Measurements from ENCODE around the gene MYH9.

Gene MYH9

DNA sequence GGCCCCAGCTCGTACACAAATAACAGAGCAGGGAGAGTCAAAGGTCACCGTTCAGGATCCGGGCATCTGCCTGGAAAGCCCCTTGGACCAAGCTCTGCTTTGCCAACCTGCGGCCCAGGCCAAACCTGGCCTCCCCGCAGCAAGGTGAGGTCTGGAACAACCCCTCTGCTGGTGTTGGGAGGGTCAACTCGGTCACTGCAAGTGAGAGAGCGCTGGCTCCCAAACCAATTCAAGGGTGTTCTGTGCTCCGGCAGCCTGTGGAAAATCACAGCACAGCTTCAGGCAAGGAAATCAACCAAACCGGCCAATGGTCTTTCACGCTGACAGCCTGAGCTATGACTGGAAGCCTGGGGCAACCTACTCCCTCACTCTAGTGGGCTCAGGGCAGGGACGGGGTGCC lies 63.4 kb downstream of the MYH9 start:
- H3K27ac ChIP-seq (ENCODE audit: low read depth, low read length): peak overlapping the region; percentile 89
- peak overlapping the region; percentile 50 to 55 for H3K9ac ChIP-seq (ENCODE audit: low read depth in 1 of 2, low read length in 2 of 2)
- peaks cover 60% of the 10 kb centered on the region in 2 donors for H3K4me1 ChIP-seq (ENCODE audit: control insufficient read depth in 1 of 2, insufficient read depth in 2 of 2, low read length in 2 of 2)
- no peaks in the 10 kb centered on the region for H3K27me3 ChIP-seq (ENCODE audit: control insufficient read depth in 1 of 2, insufficient read depth in 2 of 2, low read length in 2 of 2)
- H3K4me3 ChIP-seq (ENCODE audit: low read depth in 1 of 2, low read length in 2 of 2): peak overlapping the region in 1 of 2 donors; percentile 12
- peaks cover 68 to 96% of the 10 kb centered on the region in 2 donors for H3K36me3 ChIP-seq (ENCODE audit: control insufficient read depth in 1 of 2, insufficient read depth in 2 of 2, low read length in 2 of 2)
- no peaks in the 10 kb centered on the region for H3K9me3 ChIP-seq (ENCODE audit: control insufficient read depth in 1 of 2, low read length in 2 of 2)

DNA sequence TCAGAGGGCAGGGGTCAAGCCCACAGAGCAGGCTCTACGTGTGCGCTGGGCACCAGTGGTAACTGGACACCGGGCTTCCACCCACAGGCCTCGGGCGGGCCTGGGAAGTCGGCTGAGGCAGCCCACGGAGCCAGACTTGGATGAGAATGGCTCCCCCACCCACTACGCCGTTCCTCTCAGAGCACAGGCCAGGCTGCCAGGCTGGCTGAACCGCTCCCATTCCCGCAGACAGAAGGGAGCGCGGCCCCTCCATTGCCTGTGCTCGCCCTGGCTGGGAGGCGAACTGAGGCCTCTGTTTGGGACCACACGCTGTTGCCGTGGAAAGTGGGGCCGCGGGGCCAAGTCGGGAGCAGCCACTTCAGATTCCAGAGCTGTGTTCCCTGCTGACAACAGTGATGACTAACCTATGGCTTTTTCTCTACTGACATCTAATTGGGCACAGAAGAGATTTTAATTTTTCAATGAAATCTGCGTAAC lies 63.9 kb downstream of the MYH9 start:
- peaks cover 72 to 97% of the 10 kb centered on the region in 2 donors for H3K36me3 ChIP-seq (ENCODE audit: control insufficient read depth in 1 of 2, insufficient read depth in 2 of 2, low read length in 2 of 2)
- H3K9me3 ChIP-seq (ENCODE audit: control insufficient read depth in 1 of 2, low read length in 2 of 2): no peaks in the 10 kb centered on the region
- no peak overlapping the region for H3K4me3 ChIP-seq (ENCODE audit: low read depth in 1 of 2, low read length in 2 of 2)
- H3K4me1 ChIP-seq (ENCODE audit: control insufficient read depth in 1 of 2, insufficient read depth in 2 of 2, low read length in 2 of 2): peaks cover 54% of the 10 kb centered on the region in 2 donors
- H3K27me3 ChIP-seq (ENCODE audit: control insufficient read depth in 1 of 2, insufficient read depth in 2 of 2, low read length in 2 of 2): no peaks in the 10 kb centered on the region
- H3K27ac ChIP-seq (ENCODE audit: low read depth, low read length): peak overlapping the region; percentile 89
- H3K9ac ChIP-seq (ENCODE audit: low read depth in 1 of 2, low read length in 2 of 2): peak overlapping the region; percentile 39 to 55

DNA sequence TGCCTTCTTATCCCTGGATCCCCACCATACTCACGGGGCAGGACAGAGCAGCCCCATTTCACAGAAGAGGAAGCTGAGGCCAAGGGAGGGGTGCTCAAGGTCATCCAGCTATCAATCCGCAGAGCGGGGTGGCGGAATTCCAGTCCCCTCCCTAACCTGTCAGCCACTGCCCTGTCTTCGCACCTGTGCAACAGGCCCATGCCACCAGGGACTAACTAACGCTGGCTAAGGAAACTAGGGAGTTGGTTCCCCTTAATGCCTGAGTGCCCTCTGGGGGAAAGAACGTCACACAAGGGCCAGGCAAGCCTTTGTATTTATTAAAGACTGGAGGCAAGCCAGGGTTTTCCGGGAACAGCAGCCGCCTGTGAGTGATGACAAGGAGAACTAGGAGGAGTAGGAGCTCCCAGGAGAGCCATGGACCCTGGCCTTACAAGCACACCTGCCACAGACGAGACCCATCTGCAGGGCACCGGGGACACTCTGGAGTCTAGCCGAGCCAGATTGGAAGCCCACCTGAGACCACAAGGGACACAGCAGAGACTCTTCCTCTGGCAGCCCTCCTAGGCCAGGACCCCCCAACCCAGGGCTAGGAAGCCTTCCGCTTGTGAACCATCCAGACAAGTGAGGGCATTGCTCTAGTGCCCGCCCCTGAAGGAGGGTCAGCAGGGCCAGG lies 64.4 kb downstream of the MYH9 start:
- H3K27me3 ChIP-seq (ENCODE audit: control insufficient read depth in 1 of 2, insufficient read depth in 2 of 2, low read length in 2 of 2): no peaks in the 10 kb centered on the region
- H3K9ac ChIP-seq (ENCODE audit: low read depth in 1 of 2, low read length in 2 of 2): peak overlapping the region; percentile 15 to 39
- H3K9me3 ChIP-seq (ENCODE audit: control insufficient read depth in 1 of 2, low read length in 2 of 2): no peaks in the 10 kb centered on the region
- no peak overlapping the region for H3K4me3 ChIP-seq (ENCODE audit: low read depth in 1 of 2, low read length in 2 of 2)
- peaks cover 49% of the 10 kb centered on the region in 2 donors for H3K4me1 ChIP-seq (ENCODE audit: control insufficient read depth in 1 of 2, insufficient read depth in 2 of 2, low read length in 2 of 2)
- peak overlapping the region; percentile 89 for H3K27ac ChIP-seq (ENCODE audit: low read depth, low read length)
- H3K36me3 ChIP-seq (ENCODE audit: control insufficient read depth in 1 of 2, insufficient read depth in 2 of 2, low read length in 2 of 2): peaks cover 72 to 97% of the 10 kb centered on the region in 2 donors

GRCh38 chr22:36322602-36322915 lies 65.2 kb downstream of the MYH9 start:
- H3K4me1 ChIP-seq (ENCODE audit: control insufficient read depth in 1 of 2, insufficient read depth in 2 of 2, low read length in 2 of 2): peaks cover 41 to 42% of the 10 kb centered on the region in 2 donors
- no peak overlapping the region for H3K4me3 ChIP-seq (ENCODE audit: low read depth in 1 of 2, low read length in 2 of 2)
- no peak overlapping the region for H3K27ac ChIP-seq (ENCODE audit: low read depth, low read length)
- no peak overlapping the region for H3K9ac ChIP-seq (ENCODE audit: low read depth in 1 of 2, low read length in 2 of 2)
- no peaks in the 10 kb centered on the region for H3K27me3 ChIP-seq (ENCODE audit: control insufficient read depth in 1 of 2, insufficient read depth in 2 of 2, low read length in 2 of 2)
- H3K36me3 ChIP-seq (ENCODE audit: control insufficient read depth in 1 of 2, insufficient read depth in 2 of 2, low read length in 2 of 2): peaks cover 80 to 97% of the 10 kb centered on the region in 2 donors
- no peaks in the 10 kb centered on the region for H3K9me3 ChIP-seq (ENCODE audit: control insufficient read depth in 1 of 2, low read length in 2 of 2)

GRCh38 chr22:36321797-36322601 lies 65.8 kb downstream of the MYH9 start:
- H3K27ac ChIP-seq (ENCODE audit: low read depth, low read length): no peak overlapping the region
- H3K4me3 ChIP-seq (ENCODE audit: low read depth in 1 of 2, low read length in 2 of 2): no peak overlapping the region
- no peaks in the 10 kb centered on the region for H3K9me3 ChIP-seq (ENCODE audit: control insufficient read depth in 1 of 2, low read length in 2 of 2)
- peaks cover 39 to 41% of the 10 kb centered on the region in 2 donors for H3K4me1 ChIP-seq (ENCODE audit: control insufficient read depth in 1 of 2, insufficient read depth in 2 of 2, low read length in 2 of 2)
- H3K9ac ChIP-seq (ENCODE audit: low read depth in 1 of 2, low read length in 2 of 2): no peak overlapping the region
- peaks cover 84 to 97% of the 10 kb centered on the region in 2 donors for H3K36me3 ChIP-seq (ENCODE audit: control insufficient read depth in 1 of 2, insufficient read depth in 2 of 2, low read length in 2 of 2)
- H3K27me3 ChIP-seq (ENCODE audit: control insufficient read depth in 1 of 2, insufficient read depth in 2 of 2, low read length in 2 of 2): no peaks in the 10 kb centered on the region

GRCh38 chr22:36320553-36320952 lies 67.2 kb downstream of the MYH9 start:
- peaks cover 79 to 95% of the 10 kb centered on the region in 2 donors for H3K36me3 ChIP-seq (ENCODE audit: control insufficient read depth in 1 of 2, insufficient read depth in 2 of 2, low read length in 2 of 2)
- H3K27ac ChIP-seq (ENCODE audit: low read depth, low read length): no peak overlapping the region
- no peaks in the 10 kb centered on the region for H3K27me3 ChIP-seq (ENCODE audit: control insufficient read depth in 1 of 2, insufficient read depth in 2 of 2, low read length in 2 of 2)
- H3K9ac ChIP-seq (ENCODE audit: low read depth in 1 of 2, low read length in 2 of 2): no peak overlapping the region
- H3K9me3 ChIP-seq (ENCODE audit: control insufficient read depth in 1 of 2, low read length in 2 of 2): no peaks in the 10 kb centered on the region
- H3K4me3 ChIP-seq (ENCODE audit: low read depth in 1 of 2, low read length in 2 of 2): no peak overlapping the region
- H3K4me1 ChIP-seq (ENCODE audit: control insufficient read depth in 1 of 2, insufficient read depth in 2 of 2, low read length in 2 of 2): peaks cover 26 to 28% of the 10 kb centered on the region in 2 donors

DNA sequence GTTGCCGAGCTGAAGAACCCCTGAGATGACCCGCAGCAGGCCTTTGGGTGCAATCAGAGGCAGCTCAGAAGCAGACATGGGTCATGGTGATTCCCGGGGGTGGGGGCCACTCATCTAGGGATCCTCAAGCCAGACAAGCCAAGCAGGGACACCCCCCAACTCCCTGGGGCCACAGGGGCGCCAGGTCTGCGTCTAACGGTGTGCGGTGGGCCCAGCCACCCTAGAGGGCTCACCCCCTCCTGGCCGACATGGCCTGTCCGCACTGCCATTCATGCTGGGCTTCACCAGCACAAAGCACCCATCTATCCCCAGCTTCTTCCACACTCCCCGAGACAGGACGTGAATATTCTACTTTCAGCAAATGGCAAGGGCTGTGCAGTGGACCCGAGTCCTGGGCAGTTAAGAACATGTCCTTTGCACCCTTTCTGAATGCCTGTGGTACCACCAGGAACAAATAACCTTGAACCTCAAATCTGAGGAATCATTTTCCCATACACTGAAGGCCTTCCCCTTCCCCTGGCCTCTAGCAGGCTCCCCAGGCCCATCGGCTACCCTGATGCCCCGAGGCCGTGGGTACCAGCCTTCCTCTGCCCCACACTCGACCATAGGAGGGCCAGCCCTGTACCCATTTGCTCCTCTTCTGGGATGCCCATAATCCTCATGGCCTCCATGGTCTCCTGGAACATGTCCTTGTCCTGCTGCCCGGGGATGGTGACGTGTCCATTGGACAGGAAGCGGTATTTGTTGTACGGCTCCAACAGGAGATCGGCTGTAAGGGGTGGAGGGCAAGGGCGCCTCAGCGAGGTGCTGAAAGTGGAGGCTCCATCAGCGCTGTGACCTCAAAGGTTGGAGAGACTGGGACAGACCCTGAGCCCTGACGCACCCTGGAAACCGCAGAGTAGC lies 67.9 kb downstream of the MYH9 start:
- Histone ChIP-seq H3K27me3 (ENCODE audit: control insufficient read depth in 1 of 2, insufficient read depth in 2 of 2, low read length in 2 of 2) (no peaks in the 10 kb centered on the region), H3K4me1 (ENCODE audit: control insufficient read depth in 1 of 2, insufficient read depth in 2 of 2, low read length in 2 of 2) (peaks cover 21 to 22% of the 10 kb centered on the region in 2 donors), H3K27ac (ENCODE audit: low read depth, low read length) (no peak overlapping the region), H3K9ac (ENCODE audit: low read depth in 1 of 2, low read length in 2 of 2) (no peak overlapping the region), H3K4me3 (ENCODE audit: low read depth in 1 of 2, low read length in 2 of 2) (no peak overlapping the region), H3K9me3 (ENCODE audit: control insufficient read depth in 1 of 2, low read length in 2 of 2) (no peaks in the 10 kb centered on the region), H3K36me3 (ENCODE audit: control insufficient read depth in 1 of 2, insufficient read depth in 2 of 2, low read length in 2 of 2) (peaks cover 76 to 98% of the 10 kb centered on the region in 2 donors)

DNA sequence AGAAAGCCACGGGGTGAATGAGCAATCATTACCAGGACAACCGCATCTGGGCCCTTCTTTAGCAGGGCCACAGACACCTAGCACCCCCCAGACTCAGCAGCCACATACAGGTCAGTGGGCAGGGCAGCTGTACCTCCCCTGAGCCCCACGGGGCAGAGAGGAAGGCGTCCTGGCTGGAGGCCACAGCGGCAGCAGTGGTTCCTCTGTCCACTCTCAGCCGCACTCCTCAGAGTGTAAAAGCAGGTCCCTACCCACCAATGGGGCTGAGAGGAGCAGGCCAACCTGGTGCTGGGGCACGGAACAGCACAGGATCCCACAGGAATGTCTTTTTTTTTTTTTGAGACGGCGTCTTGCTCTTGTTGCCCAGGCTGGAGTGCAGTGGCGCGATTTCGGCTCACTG lies 69.3 kb downstream of the MYH9 start:
- Histone ChIP-seq H3K4me1 (ENCODE audit: control insufficient read depth in 1 of 2, insufficient read depth in 2 of 2, low read length in 2 of 2) (peaks cover 7 to 8% of the 10 kb centered on the region in 2 donors), H3K4me3 (ENCODE audit: low read depth in 1 of 2, low read length in 2 of 2) (no peak overlapping the region), H3K27ac (ENCODE audit: low read depth, low read length) (no peak overlapping the region), H3K9me3 (ENCODE audit: control insufficient read depth in 1 of 2, low read length in 2 of 2) (no peaks in the 10 kb centered on the region), H3K36me3 (ENCODE audit: control insufficient read depth in 1 of 2, insufficient read depth in 2 of 2, low read length in 2 of 2) (peaks cover 73 to 98% of the 10 kb centered on the region in 2 donors), H3K27me3 (ENCODE audit: control insufficient read depth in 1 of 2, insufficient read depth in 2 of 2, low read length in 2 of 2) (no peaks in the 10 kb centered on the region), H3K9ac (ENCODE audit: low read depth in 1 of 2, low read length in 2 of 2) (no peak overlapping the region)

- Histone ChIP-seq H3K4me3 (ENCODE audit: low read depth in 1 of 2, low read length in 2 of 2) (no peak overlapping the region), H3K9ac (ENCODE audit: low read depth in 1 of 2, low read length in 2 of 2) (no peak overlapping the region), H3K4me1 (ENCODE audit: control insufficient read depth in 1 of 2, insufficient read depth in 2 of 2, low read length in 2 of 2) (peaks cover 0 to 1% of the 10 kb centered on the region in 2 donors), H3K9me3 (ENCODE audit: control insufficient read depth in 1 of 2, low read length in 2 of 2) (no peaks in the 10 kb centered on the region), H3K27ac (ENCODE audit: low read depth, low read length) (no peak overlapping the region), H3K36me3 (ENCODE audit: control insufficient read depth in 1 of 2, insufficient read depth in 2 of 2, low read length in 2 of 2) (peaks cover 67 to 96% of the 10 kb centered on the region in 2 donors), H3K27me3 (ENCODE audit: control insufficient read depth in 1 of 2, insufficient read depth in 2 of 2, low read length in 2 of 2) (no peaks in the 10 kb centered on the region)
Observed at GRCh38 chr22:36317658-36318271, 70.0 kb downstream of the MYH9 start.

Measured in duodenal mucosa (tissue), 2 donors.